T-cell (primary cell): ENCODE data around the gene WARS2. TPM values are rescaled to one million over a fixed set of nuclear protein-coding genes. Genes with fewer than 3 reads are reported as not detected.

Source experiments
- ATAC-seq, 4 experiments: fragments of 200-7000 bp in 3 of 4; fragments of 150-1000 bp in 1 of 4; cut with Tn5 transposase; replicated peaks in 1 of 4; 1 replicate in 3 of 4; 2 replicates in 1 of 4; pipeline ENCODE4 v1.10.0; 2021; ENCODE audit warnings: moderate library complexity in 3 of 4, mild to moderate bottlenecking in 2 of 4, moderate number of reproducible peaks in 1 of 4
- CTCF ChIA-PET, 2 donors: fragments of 300-600 bp; sonication (Branson Sonifier 250); formaldehyde crosslinking; loops; one replicate each; lab custom pipeline; 2022; ENCODE audit warnings: antibody characterized with exemption in 2 of 2; lab: Charles Lee
- POLR2A ChIA-PET, 2 donors: fragments of 300-600 bp; sonication (Branson Sonifier 250); formaldehyde crosslinking; loops; one replicate each; lab custom pipeline; 2022; ENCODE audit warnings: antibody characterized with exemption in 2 of 2; lab: Charles Lee
- DNase-seq, 35 experiments: peaks; one replicate each; pipeline versions ENCODE4 v3.0.0 to v3.0.0-alpha.2; 2013 to 2023
- H3K27ac ChIP-seq: one replicate; pipeline ENCODE4 v1.5.1; 2013; ENCODE audit warnings: low read length
- H3K27me3 ChIP-seq, 2 experiments: replicated peaks in 1 of 2; 1 replicate in 1 of 2; 2 replicates in 1 of 2; pipeline versions ENCODE4 v1.6.1 to v1.7.0; 2013; ENCODE audit warnings: low read length in 1 of 2, mixed read lengths in 1 of 2; ENCODE audit not compliant: control insufficient read depth in 2 of 2, insufficient read depth in 2 of 2; ENCODE audit errors: extremely low read depth in 1 of 2
- H3K36me3 ChIP-seq, 2 donors: 1 replicate in 1 of 2; 2 replicates in 1 of 2; pipeline versions ENCODE4 v1.6.1 to v1.7.0; 2013; ENCODE audit warnings: low read length in 1 of 2; ENCODE audit not compliant: control insufficient read depth in 2 of 2, insufficient read depth in 1 of 2; ENCODE audit errors: extremely low read depth in 1 of 2
- H3K4me1 ChIP-seq, 2 experiments: 1 replicate in 1 of 2; 2 replicates in 1 of 2; pipeline versions ENCODE4 v1.6.1 to v1.7.0; 2013; ENCODE audit warnings: low read length in 2 of 2, mixed read lengths in 1 of 2; ENCODE audit not compliant: insufficient read depth in 2 of 2, control insufficient read depth in 1 of 2; ENCODE audit errors: extremely low read depth in 1 of 2
- H3K4me3 ChIP-seq, 2 donors: 1 replicate in 1 of 2; 2 replicates in 1 of 2; pipeline versions ENCODE4 v1.5.1 to v1.7.0; 2013; ENCODE audit warnings: mild to moderate bottlenecking in 2 of 2, low read length in 1 of 2, moderate library complexity in 1 of 2; ENCODE audit not compliant: control insufficient read depth in 1 of 2; ENCODE audit errors: extremely low read depth in 1 of 2
- H3K9me3 ChIP-seq: 2 replicates; pipeline ENCODE4 v1.7.0; 2013
- H3K27ac Mint-ChIP-seq, 2 donors: one replicate each; pipeline ENCODE4 v1.8.0; 2020 to 2021; ENCODE audit warnings: mild to moderate bottlenecking in 2 of 2, mixed read lengths in 2 of 2
- H3K27me3 Mint-ChIP-seq, 2 donors: one replicate each; pipeline ENCODE4 v1.8.0; 2021 to 2022; ENCODE audit warnings: mixed read lengths in 2 of 2
- H3K36me3 Mint-ChIP-seq: one replicate; pipeline ENCODE4 v1.8.0; 2021; ENCODE audit warnings: mixed read lengths
- H3K4me1 Mint-ChIP-seq, 3 donors: one replicate each; pipeline ENCODE4 v1.8.0; 2020 to 2022; ENCODE audit warnings: mixed read lengths in 3 of 3, mild to moderate bottlenecking in 1 of 3
- H3K4me3 Mint-ChIP-seq, 3 donors: one replicate each; pipeline ENCODE4 v1.8.0; 2020 to 2022; ENCODE audit warnings: mild to moderate bottlenecking in 3 of 3, mixed read lengths in 3 of 3, moderate library complexity in 3 of 3
- H3K9me3 Mint-ChIP-seq, 3 donors: one replicate each; pipeline ENCODE4 v1.8.0; 2020 to 2022; ENCODE audit warnings: mixed read lengths in 3 of 3
- WGBS: methylation state at CpG from one replicate; pipeline ENCODE4 v1.1.5; 2013; ENCODE audit warnings: missing lambda C conversion rate; ENCODE audit not compliant: insufficient coverage; 5-methylcytosine and 5-hydroxymethylcytosine counted together
- total RNA-seq, 35 experiments: library from RNA in 6 of 35; stranded (reverse) in 6 of 35; fragments of 120-200 nt in 1 of 35; gene quantifications; one replicate each; pipeline versions ENCODE4 v1.2.1 to v1.2.4 and lab custom pipeline; 2013 to 2026

WARS2 gene
- total RNA-seq, 5 donors from 2014 or later (not counting 1 experiment from before 2014, with no cell fraction given), result 6.6 to 32.4 (median 8.5) TPM

- Histone ChIP-seq H3K27ac (no peak overlapping the region), H3K4me3 (no peak overlapping the region), H3K4me1 (peaks cover 0 to 13% of the 10 kb centered on the region in 2 experiments), H3K27me3 (peaks cover 41 to 58% of the 10 kb centered on the region in 2 experiments), H3K36me3 (no peaks in the 10 kb centered on the region), H3K9me3 (no peaks in the 10 kb centered on the region)
- no peak overlapping the region for H3K27ac Mint-ChIP-seq
- peak overlapping the region in 1 of 3 donors; percentile 34 for H3K4me3 Mint-ChIP-seq
- DNase-seq, result no peak
- peaks cover 8 to 16% (median 12%) of the 10 kb centered on the region in 3 donors for H3K4me1 Mint-ChIP-seq
- H3K9me3 Mint-ChIP-seq, result peaks cover 4 to 16% (median 10%) of the 10 kb centered on the region in 3 donors
- POLR2A ChIA-PET, result no interaction called here
- 9% methylated on average over 81 of the region's 81 CpGs for WGBS
- peaks cover 3% of the 10 kb centered on the region for H3K36me3 Mint-ChIP-seq
- CTCF ChIA-PET, result no interaction called here
- ATAC-seq, result no peak
- peaks cover 75 to 85% of the 10 kb centered on the region in 2 donors for H3K27me3 Mint-ChIP-seq
These were observed 133.8 kb downstream of the WARS2 start for GRCh38 chr1:119006406-119007279.

- Mint-ChIP-seq H3K27ac (no peak overlapping the region), H3K4me1 (peaks cover 10 to 16% (median 14%) of the 10 kb centered on the region in 3 donors), H3K36me3 (peaks cover 3% of the 10 kb centered on the region), H3K4me3 (peak overlapping the region in 1 of 3 donors; percentile 34), H3K9me3 (peaks cover 4 to 16% (median 7%) of the 10 kb centered on the region in 3 donors), H3K27me3 (peaks cover 75 to 83% of the 10 kb centered on the region in 2 donors)
- Histone ChIP-seq H3K27ac (no peak overlapping the region), H3K4me3 (no peak overlapping the region), H3K9me3 (no peaks in the 10 kb centered on the region), H3K36me3 (no peaks in the 10 kb centered on the region), H3K27me3 (peaks cover 39 to 65% of the 10 kb centered on the region in 2 experiments), H3K4me1 (peaks cover 0 to 15% of the 10 kb centered on the region in 2 experiments)
- DNase-seq (no peak), ATAC-seq (no peak)
- 19% methylated on average over 9 of the region's 17 CpGs for WGBS
- CTCF ChIA-PET, result no interaction called here
- POLR2A ChIA-PET, result no interaction called here
These were observed 134.6 kb downstream of the WARS2 start for GRCh38 chr1:119005724-119006405.

GRCh38 chr1:119004781-119005180, 135.7 kb downstream of the WARS2 start:
- ATAC-seq (no peak), DNase-seq (no peak)
- no peaks in the 10 kb centered on the region for H3K36me3 ChIP-seq
- WGBS, result no CpG with 5 or more reads among the region's 2 CpGs
- no peak overlapping the region for H3K4me3 ChIP-seq
- no peak overlapping the region for H3K27ac ChIP-seq
- H3K27me3 ChIP-seq, result peaks cover 39 to 76% of the 10 kb centered on the region in 2 experiments
- H3K4me1 ChIP-seq, result peaks cover 0 to 22% of the 10 kb centered on the region in 2 experiments
- POLR2A ChIA-PET, result no interaction called here
- H3K4me3 Mint-ChIP-seq, result no peak overlapping the region
- peaks cover 18 to 23% (median 22%) of the 10 kb centered on the region in 3 donors for H3K4me1 Mint-ChIP-seq
- H3K9me3 Mint-ChIP-seq, result peaks cover 4 to 16% (median 5%) of the 10 kb centered on the region in 3 donors
- H3K27me3 Mint-ChIP-seq, result peaks cover 72 to 81% of the 10 kb centered on the region in 2 donors
- H3K36me3 Mint-ChIP-seq, result peaks cover 3% of the 10 kb centered on the region
- H3K9me3 ChIP-seq, result no peaks in the 10 kb centered on the region
- CTCF ChIA-PET, result no interaction called here
- no peak overlapping the region for H3K27ac Mint-ChIP-seq

GRCh38 chr1:119004129-119004527, 136.3 kb downstream of the WARS2 start:
- Histone ChIP-seq H3K9me3 (no peaks in the 10 kb centered on the region), H3K4me1 (peaks cover 0 to 22% of the 10 kb centered on the region in 2 experiments), H3K27me3 (peaks cover 33 to 83% of the 10 kb centered on the region in 2 experiments), H3K36me3 (no peaks in the 10 kb centered on the region), H3K27ac (no peak overlapping the region), H3K4me3 (no peak overlapping the region)
- Mint-ChIP-seq H3K4me3 (no peak overlapping the region), H3K27me3 (peaks cover 73 to 82% of the 10 kb centered on the region in 2 donors), H3K27ac (no peak overlapping the region), H3K36me3 (peaks cover 3% of the 10 kb centered on the region), H3K9me3 (peaks cover 2 to 12% (median 4%) of the 10 kb centered on the region in 3 donors), H3K4me1 (peaks cover 18 to 23% (median 19%) of the 10 kb centered on the region in 3 donors)
- ChIA-PET CTCF (no interaction called here), POLR2A (no interaction called here)
- DNase-seq, result no peak
- 33% methylated on average over 1 of the region's 5 CpGs for WGBS
- ATAC-seq, result no peak

GRCh38 chr1:119003413-119004128, 136.9 kb downstream of the WARS2 start:
- Histone ChIP-seq H3K4me3 (no peak overlapping the region), H3K27ac (no peak overlapping the region), H3K4me1 (peaks cover 0 to 22% of the 10 kb centered on the region in 2 experiments), H3K9me3 (no peaks in the 10 kb centered on the region), H3K36me3 (no peaks in the 10 kb centered on the region), H3K27me3 (peaks cover 33 to 88% of the 10 kb centered on the region in 2 experiments)
- 59% methylated on average over 7 of the region's 14 CpGs for WGBS
- Mint-ChIP-seq H3K9me3 (peaks cover 0 to 8% (median 4%) of the 10 kb centered on the region in 3 donors), H3K36me3 (peaks cover 3% of the 10 kb centered on the region), H3K27me3 (peaks cover 72 to 81% of the 10 kb centered on the region in 2 donors), H3K4me1 (peaks cover 12 to 21% (median 14%) of the 10 kb centered on the region in 3 donors), H3K27ac (no peak overlapping the region), H3K4me3 (no peak overlapping the region)
- DNase-seq (no peak), ATAC-seq (no peak)
- CTCF ChIA-PET, result no interaction called here
- POLR2A ChIA-PET, result no interaction called here
